DOHH2 (cell line): ENCODE results near the gene ZNRD2.

Experiments used
- CTCF ChIP-seq: fragments of 200-600 bp; sonication (generic); IDR thresholded peaks from one replicate; pipeline ENCODE4 v1.5.1; 2014; ENCODE audit warnings: antibody characterized with exemption, mild to moderate bottlenecking, low read depth, low read length; ENCODE audit not compliant: poor library complexity, severe bottlenecking
- EZH2phosphoT487 ChIP-seq: fragments of 200-600 bp; sonication (generic); IDR thresholded peaks from 2 replicates; pipeline ENCODE4 v1.6.1; 2017; ENCODE audit warnings: borderline replicate concordance, mild to moderate bottlenecking, antibody characterized with exemption, low read length, moderate library complexity, mixed read lengths

DNA sequence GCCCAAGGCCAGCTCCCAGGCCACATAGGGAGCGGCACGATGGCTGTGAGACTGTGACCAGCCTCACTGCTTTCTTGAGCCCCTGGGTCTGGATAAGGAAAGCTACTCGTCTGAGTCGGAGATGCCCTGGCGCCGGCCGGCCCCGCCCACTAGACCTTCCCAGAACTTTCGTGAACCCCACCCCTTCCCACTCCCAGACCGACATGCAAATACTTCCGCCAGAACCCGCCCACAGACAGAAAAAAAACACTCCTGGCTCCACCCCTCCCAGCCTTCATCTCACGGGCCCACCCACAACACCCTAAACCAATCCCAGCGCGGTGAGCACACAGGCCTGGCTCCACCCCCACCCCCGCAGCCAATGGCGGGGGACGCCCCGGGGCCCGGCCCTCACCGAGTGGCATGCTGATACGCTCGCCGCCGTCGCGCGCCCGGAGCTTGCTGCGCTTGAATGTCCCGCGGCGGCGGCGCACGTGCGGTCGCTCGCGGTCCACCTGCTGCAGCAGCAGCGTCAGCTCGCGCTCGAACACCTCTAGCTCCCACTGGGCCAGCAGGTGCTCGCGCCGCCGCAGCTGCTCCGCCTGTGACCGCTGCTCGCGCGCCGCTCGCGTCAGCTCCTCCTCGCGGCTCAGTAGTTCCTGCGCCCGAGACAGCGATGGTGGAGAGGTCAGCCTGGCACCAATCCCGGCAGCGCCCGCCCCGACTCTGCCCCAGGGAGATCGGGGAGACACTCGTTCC is 36.8 kb downstream of the ZNRD2 start:
- TF ChIP-seq CTCF (no peak), EZH2phosphoT487 (no peak)
